Measurements from ENCODE around the gene S100P. TPM values are rescaled to one million over a fixed set of nuclear protein-coding genes. Genes with fewer than 3 reads are reported as not detected.

Gene S100P
- total and polyA plus RNA-seq, 2 experiments from 2014 or later = not detected

DNA sequence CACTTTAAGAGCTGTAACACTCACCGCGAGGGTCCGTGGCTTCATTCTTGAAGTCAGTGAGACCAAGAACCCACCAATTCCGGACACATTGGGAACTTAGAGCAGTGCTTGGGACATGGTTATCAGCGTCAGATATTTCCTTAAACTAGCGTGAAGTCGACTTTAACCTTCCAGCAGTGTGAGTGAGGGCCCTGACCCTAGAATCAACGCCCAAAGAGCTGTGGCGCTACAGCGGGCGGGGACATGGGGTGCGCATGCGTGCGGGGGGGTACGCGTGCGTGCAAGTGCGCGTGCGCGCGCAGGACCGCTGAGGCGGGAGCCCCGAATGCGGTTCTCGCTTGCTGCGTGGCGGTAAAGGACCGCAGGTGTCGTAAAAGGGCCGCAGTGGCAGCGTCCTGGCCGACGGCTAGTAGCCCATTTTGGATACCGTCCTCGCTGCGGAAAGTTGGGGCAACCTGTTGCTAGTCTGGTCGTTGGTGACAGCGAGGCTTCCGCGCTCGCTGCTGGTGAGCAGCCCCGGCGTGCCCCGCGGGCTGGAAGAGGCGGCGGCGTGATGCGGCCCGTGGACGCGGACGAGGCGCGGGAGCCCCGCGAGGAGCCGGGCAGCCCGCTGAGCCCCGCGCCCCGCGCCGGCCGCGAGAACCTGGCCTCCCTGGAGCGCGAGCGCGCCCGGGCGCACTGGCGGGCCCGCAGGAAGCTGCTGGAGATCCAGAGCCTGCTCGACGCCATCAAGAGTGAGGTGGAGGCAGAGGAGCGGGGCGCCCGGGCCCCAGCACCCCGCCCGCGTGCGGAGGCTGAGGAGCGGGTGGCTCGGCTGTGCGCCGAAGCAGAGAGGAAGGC, 19.8 kb upstream of the S100P start:
- TF ChIP-seq, protein P1, sequence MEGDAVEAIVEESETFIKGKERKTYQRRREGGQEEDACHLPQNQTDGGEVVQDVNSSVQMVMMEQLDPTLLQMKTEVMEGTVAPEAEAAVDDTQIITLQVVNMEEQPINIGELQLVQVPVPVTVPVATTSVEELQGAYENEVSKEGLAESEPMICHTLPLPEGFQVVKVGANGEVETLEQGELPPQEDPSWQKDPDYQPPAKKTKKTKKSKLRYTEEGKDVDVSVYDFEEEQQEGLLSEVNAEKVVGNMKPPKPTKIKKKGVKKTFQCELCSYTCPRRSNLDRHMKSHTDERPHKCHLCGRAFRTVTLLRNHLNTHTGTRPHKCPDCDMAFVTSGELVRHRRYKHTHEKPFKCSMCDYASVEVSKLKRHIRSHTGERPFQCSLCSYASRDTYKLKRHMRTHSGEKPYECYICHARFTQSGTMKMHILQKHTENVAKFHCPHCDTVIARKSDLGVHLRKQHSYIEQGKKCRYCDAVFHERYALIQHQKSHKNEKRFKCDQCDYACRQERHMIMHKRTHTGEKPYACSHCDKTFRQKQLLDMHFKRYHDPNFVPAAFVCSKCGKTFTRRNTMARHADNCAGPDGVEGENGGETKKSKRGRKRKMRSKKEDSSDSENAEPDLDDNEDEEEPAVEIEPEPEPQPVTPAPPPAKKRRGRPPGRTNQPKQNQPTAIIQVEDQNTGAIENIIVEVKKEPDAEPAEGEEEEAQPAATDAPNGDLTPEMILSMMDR (IDR thresholded peaks at IDR 0.05; ENCODE audit: low read depth, low read length) = no peak
- no peaks in the 10 kb centered on the region for H3K27me3 ChIP-seq
- H3K4me3 ChIP-seq = peak overlapping the region; percentile 49
- H3K27ac ChIP-seq = peak overlapping the region; percentile 18
- H3K9me3 ChIP-seq (ENCODE audit: low read depth) = no peaks in the 10 kb centered on the region
- DNase-seq (ENCODE audit: low read depth in 1 of 2, low spot score in 1 of 2) = peak; percentile 94 to 96
- peaks cover 8% of the 10 kb centered on the region for H3K4me1 ChIP-seq (ENCODE audit: low read depth)
- no peaks in the 10 kb centered on the region for H3K36me3 ChIP-seq

DNA sequence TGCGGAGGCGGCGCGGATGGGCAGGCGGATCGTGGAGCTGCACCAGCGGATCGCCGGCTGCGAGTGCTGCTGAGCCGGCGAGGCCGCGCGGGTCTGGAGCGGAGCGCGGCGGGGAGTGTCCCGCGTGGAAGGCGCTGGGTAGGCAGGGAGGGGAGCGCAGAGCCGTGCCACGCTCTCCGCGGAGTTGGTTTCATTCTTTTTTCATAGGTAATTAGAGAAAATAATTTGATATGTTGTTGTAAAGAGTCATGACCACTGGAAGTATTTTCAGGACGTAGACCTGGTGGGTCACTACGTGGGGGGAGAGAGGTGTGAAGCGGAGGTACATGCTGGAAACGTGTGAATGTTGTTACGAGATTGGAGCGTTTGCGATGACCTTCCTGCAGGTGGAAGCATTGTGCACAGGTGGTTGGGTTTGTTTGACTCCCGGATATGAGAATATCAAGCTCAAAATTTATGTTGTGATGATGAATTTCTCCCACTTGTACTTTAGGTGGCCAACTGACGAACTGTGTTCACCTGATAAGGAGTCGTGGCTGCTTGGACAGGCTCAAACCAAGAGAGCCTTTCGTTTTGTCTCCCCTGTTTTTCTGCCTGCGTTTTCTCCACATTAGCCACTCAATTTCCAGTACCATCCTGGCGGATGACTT, 19.1 kb upstream of the S100P start:
- no peaks in the 10 kb centered on the region for H3K27me3 ChIP-seq
- H3K9me3 ChIP-seq (ENCODE audit: low read depth) = no peaks in the 10 kb centered on the region
- TF ChIP-seq, protein P1 (IDR thresholded peaks at IDR 0.05; ENCODE audit: low read depth, low read length) = peak; percentile 25
- no peaks in the 10 kb centered on the region for H3K36me3 ChIP-seq
- peaks cover 8% of the 10 kb centered on the region for H3K4me1 ChIP-seq (ENCODE audit: low read depth)
- peak; percentile 24 to 27 for DNase-seq (ENCODE audit: low read depth in 1 of 2, low spot score in 1 of 2)
- peak overlapping the region; percentile 18 for H3K27ac ChIP-seq
- H3K4me3 ChIP-seq = peak overlapping the region; percentile 49

DNA sequence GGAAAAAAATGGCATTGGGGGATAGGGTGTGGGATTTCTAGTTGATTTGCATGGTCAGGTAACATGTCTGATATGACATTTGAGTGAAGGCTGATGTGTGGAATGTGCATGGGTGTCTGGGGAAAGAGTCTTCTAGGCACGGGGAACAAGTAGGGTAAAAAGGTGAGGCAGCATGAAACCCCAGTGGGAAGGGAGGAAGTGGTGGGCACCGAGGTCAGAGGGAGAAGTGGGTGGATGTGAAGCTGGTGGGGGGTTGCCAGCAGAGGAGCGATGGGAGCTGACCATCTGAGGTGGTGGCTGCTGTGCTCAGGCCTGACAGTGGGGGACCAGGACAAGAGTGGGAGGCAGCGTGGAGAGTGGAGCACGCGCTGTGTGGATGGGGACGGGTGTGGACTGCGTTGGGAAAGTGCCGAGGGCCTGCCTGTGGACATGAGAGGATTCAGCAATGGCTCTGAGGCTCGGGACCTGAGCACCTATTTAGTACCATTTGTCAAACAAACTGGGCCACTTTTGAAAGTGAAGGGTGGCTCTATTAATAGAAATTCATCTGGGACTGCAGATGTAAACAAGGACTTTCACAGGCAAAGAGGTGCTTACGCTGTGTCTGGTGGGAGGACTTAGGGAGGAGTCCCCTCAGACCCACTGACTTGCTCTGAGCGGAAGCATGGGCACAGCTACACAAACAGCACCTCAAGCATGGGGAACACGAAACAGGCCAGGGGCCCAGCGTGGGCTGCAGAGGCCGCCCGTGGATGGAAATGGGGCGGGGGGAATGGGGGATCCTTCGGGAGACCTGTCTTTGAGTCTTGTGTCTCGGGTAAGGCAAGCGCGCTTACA, 16.7 kb upstream of the S100P start:
- H3K27ac ChIP-seq = peak overlapping the region; percentile 39
- no peaks in the 10 kb centered on the region for H3K36me3 ChIP-seq
- H3K27me3 ChIP-seq = no peaks in the 10 kb centered on the region
- TF ChIP-seq, protein P1 (IDR thresholded peaks at IDR 0.05; ENCODE audit: low read depth, low read length) = no peak
- peak in 1 of 2 donors; percentile 24 for DNase-seq (ENCODE audit: low read depth in 1 of 2, low spot score in 1 of 2)
- H3K9me3 ChIP-seq (ENCODE audit: low read depth) = no peaks in the 10 kb centered on the region
- peaks cover 8% of the 10 kb centered on the region for H3K4me1 ChIP-seq (ENCODE audit: low read depth)
- no peak overlapping the region for H3K4me3 ChIP-seq

DNA sequence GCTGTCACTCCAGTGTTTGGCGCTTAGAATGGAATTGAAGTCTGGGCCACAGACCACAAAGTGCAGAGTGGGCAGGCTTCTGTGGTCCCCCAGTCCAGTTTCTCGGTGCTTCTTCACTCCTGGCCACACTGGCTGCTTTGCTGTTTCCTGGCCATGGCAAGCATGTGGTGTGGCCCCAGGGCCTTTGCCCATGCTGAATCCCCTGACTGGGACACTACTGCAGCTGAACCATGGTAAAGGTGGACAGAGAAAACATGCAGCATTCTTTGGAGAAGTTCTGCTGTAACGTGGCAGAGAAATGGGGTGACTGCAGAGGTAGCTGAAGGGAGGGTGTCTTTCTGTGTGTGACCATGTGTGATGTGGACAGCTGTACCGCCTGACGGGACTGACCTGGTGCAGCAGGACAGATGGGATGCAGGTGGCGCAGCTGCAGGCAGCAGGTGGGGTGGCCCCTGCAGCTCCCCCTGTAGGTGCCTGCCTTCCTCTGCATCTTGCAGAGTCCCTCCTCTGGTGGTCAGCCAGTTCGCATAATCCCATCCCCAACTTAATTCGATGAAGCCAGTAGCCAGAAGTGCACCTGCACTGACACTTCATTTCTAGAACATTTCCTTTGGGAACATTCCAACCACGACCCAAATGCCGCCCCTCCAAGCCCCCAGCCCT, 13.2 kb upstream of the S100P start:
- Histone ChIP-seq H3K4me3 (no peak overlapping the region), H3K4me1 (ENCODE audit: low read depth) (peaks cover 4% of the 10 kb centered on the region), H3K27ac (no peak overlapping the region), H3K9me3 (ENCODE audit: low read depth) (no peaks in the 10 kb centered on the region), H3K27me3 (no peaks in the 10 kb centered on the region), H3K36me3 (no peaks in the 10 kb centered on the region)
- TF ChIP-seq, protein P1 (IDR thresholded peaks at IDR 0.05; ENCODE audit: low read depth, low read length) = no peak
- no peak for DNase-seq (ENCODE audit: low read depth in 1 of 2, low spot score in 1 of 2)

DNA sequence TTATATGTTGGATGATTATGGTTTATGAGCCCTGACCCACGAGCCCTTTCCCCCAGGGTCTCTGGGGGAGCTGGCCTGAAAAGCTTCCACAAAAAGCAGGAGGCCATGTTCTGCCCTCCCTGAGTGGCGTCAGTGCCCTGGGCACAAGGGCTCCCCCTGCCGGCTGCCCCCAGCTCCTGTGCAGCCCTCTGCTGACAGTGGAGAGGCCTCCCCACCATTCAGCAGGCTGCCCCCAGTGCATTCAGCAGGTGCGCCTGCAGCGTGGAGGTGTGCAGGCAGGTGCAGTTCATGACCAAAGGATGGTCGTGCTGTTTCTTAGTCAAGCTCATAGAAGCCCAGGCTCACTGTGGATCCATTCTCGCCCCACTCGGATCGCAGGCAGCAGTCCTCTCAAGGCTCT, 12.5 kb upstream of the S100P start:
- Histone ChIP-seq H3K27me3 (no peaks in the 10 kb centered on the region), H3K4me3 (no peak overlapping the region), H3K27ac (no peak overlapping the region), H3K9me3 (ENCODE audit: low read depth) (no peaks in the 10 kb centered on the region), H3K36me3 (no peaks in the 10 kb centered on the region), H3K4me1 (ENCODE audit: low read depth) (peaks cover 4% of the 10 kb centered on the region)
- TF ChIP-seq, protein P1 (IDR thresholded peaks at IDR 0.05; ENCODE audit: low read depth, low read length) = no peak
- no peak for DNase-seq (ENCODE audit: low read depth in 1 of 2, low spot score in 1 of 2)

Data from cardiac muscle cell (in vitro differentiated cells and primary cell).